ENCODE data around the gene MYO19. TPM values are rescaled to one million over a fixed set of nuclear protein-coding genes. Genes with fewer than 3 reads are reported as not detected.

The MYO19 gene
- total RNA-seq, 1 experiment from 2014 or later, result 144 TPM

DNA sequence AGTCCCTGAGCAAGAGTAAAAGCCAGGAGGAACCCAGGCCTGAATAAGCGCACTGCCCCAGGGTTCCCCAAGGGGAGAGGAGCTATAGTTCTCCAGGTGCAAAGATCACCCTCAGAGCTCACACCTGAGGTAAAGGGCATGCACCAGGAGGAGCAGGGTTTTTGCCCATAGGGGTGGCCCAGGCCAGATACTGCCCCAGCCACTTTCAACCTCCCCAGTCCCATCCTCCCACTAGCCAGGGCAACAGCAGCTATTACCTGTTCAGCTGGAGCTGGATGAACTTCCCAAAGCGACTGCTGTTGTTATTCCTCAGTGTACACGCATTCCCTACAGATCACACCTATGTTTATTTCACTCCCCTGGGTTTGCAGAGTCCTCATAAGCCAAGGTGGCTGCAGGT, 19.8 kb downstream of the MYO19 start:
- no peak overlapping the region for H2BK15ac ChIP-seq (ENCODE audit: low read depth, low read length)
- no peaks in the 10 kb centered on the region for H3K27me3 ChIP-seq (ENCODE audit: insufficient read depth, low read length)
- H2BK20ac ChIP-seq (ENCODE audit: low read depth, low read length, poor library complexity, severe bottlenecking), result no peak overlapping the region
- no peak overlapping the region for H3K9ac ChIP-seq (ENCODE audit: extremely low read depth, insufficient read length, low read length)
- no peak overlapping the region for H2AFZ ChIP-seq (ENCODE audit: low read length)
- H2AK5ac ChIP-seq (ENCODE audit: insufficient read length, low read length), result no peak overlapping the region
- H2BK5ac ChIP-seq (ENCODE audit: insufficient read length, low read length), result no peak overlapping the region
- no peak overlapping the region for H3T11ph ChIP-seq (ENCODE audit: low read length)
- no peaks in the 10 kb centered on the region for H3K79me1 ChIP-seq (ENCODE audit: insufficient read depth, low read depth, low read length, poor library complexity, severe bottlenecking)
- no peaks in the 10 kb centered on the region for H3K9me3 ChIP-seq (ENCODE audit: control insufficient read depth, low read depth, low read length)
- Mint-ChIP-seq H3K27ac (peak overlapping the region in 1 of 3 experiments; percentile 61; a peak in 1 of 7 replicates), H3K27me3 (ENCODE audit: low read depth) (no peaks in the 10 kb centered on the region), H3K36me3 (ENCODE audit: insufficient read depth in 1 of 3, low read depth in 3 of 3) (peaks cover 30 to 91% (median 86%) of the 10 kb centered on the region in 3 experiments), H3K4me3 (no peak overlapping the region), H3K4me1 (no peaks in the 10 kb centered on the region), H3K9me3 (no peaks in the 10 kb centered on the region)
- H4K20me1 ChIP-seq (ENCODE audit: control insufficient read depth, insufficient read depth, insufficient read length), result no peaks in the 10 kb centered on the region
- H2BK120ac ChIP-seq (ENCODE audit: low read depth, low read length, poor library complexity, severe bottlenecking), result no peak overlapping the region
- H3K23ac ChIP-seq (ENCODE audit: insufficient read length, low read depth, low read length), result no peak overlapping the region
- H3K23me2 ChIP-seq (ENCODE audit: insufficient read length, low read depth, low read length, poor library complexity, severe bottlenecking), result no peaks in the 10 kb centered on the region
- H3K27ac ChIP-seq (ENCODE audit: insufficient read length, low read depth, low read length), result no peak overlapping the region
- H3K18ac ChIP-seq (ENCODE audit: insufficient read length, low read depth, low read length), result no peak overlapping the region
- TF ChIP-seq CTCF (conservative IDR thresholded peaks at IDR 0.05), result no peak
- H3K4me2 ChIP-seq (ENCODE audit: insufficient read depth, insufficient read length, low read length), result no peak overlapping the region
- H4K8ac ChIP-seq (replicated peaks; ENCODE audit: insufficient read length, low read depth, low read length), result no peak overlapping the region
- no peaks in the 10 kb centered on the region for H3K79me2 ChIP-seq (ENCODE audit: insufficient read depth, low read length)
- H4K91ac ChIP-seq (ENCODE audit: insufficient read length, low read depth, low read length), result no peak overlapping the region
- H3K4me1 ChIP-seq (ENCODE audit: insufficient read depth, low read length), result no peaks in the 10 kb centered on the region
- no peak for DNase-seq
- no peak overlapping the region for H4K5ac ChIP-seq (ENCODE audit: insufficient read length, low read depth, low read length)
- H3K4ac ChIP-seq (ENCODE audit: low read depth, low read length), result no peak overlapping the region
- no CpG with 5 or more reads among the region's 3 CpGs for WGBS (ENCODE audit: extremely low coverage, insufficient read length, low lambda C conversion rate)
- no peak overlapping the region for H3K56ac ChIP-seq (ENCODE audit: insufficient read length, low read depth, low read length)
- H2BK12ac ChIP-seq (ENCODE audit: insufficient read length, low read depth, low read length), result no peak overlapping the region
- no peak overlapping the region for H3K14ac ChIP-seq (ENCODE audit: insufficient read depth, low read length)
